ENCODE results near the gene AGBL1.

The AGBL1 gene

GRCh38 chr15:86879250-86880229 is 799.9 kb downstream of the AGBL1 start:
- Histone ChIP-seq H3K27me3 (replicated peaks; ENCODE audit: control insufficient read depth, insufficient read depth, low read length) (no peaks in the 10 kb centered on the region), H3K36me3 (ENCODE audit: control insufficient read depth, insufficient read depth, low read length) (no peaks in the 10 kb centered on the region), H3K4me3 (replicated peaks; ENCODE audit: low read depth, low read length) (no peak overlapping the region)
- DNase-seq (ENCODE audit: extremely low read depth, insufficient read length) = no peak
- no peak for TF ChIP-seq CTCF (IDR thresholded peaks at IDR 0.05; ENCODE audit: insufficient read depth, low read length, poor library complexity, severe bottlenecking)

- no peaks in the 10 kb centered on the region for H3K36me3 ChIP-seq (ENCODE audit: control insufficient read depth, insufficient read depth, low read length)
- H3K27me3 ChIP-seq (replicated peaks; ENCODE audit: control insufficient read depth, insufficient read depth, low read length) = no peaks in the 10 kb centered on the region
- no peak overlapping the region for H3K4me3 ChIP-seq (replicated peaks; ENCODE audit: low read depth, low read length)
- no peak for TF ChIP-seq CTCF (IDR thresholded peaks at IDR 0.05; ENCODE audit: insufficient read depth, low read length, poor library complexity, severe bottlenecking)
- DNase-seq (ENCODE audit: extremely low read depth, insufficient read length) = no peak
These were observed 805.9 kb downstream of the AGBL1 start for GRCh38 chr15:86885616-86886015.

GRCh38 chr15:86892774-86893449 is 813.2 kb downstream of the AGBL1 start:
- Histone ChIP-seq H3K36me3 (ENCODE audit: control insufficient read depth, insufficient read depth, low read length) (no peaks in the 10 kb centered on the region), H3K4me3 (replicated peaks; ENCODE audit: low read depth, low read length) (no peak overlapping the region), H3K27me3 (replicated peaks; ENCODE audit: control insufficient read depth, insufficient read depth, low read length) (no peaks in the 10 kb centered on the region)
- TF ChIP-seq CTCF (IDR thresholded peaks at IDR 0.05; ENCODE audit: insufficient read depth, low read length, poor library complexity, severe bottlenecking) = no peak
- DNase-seq (ENCODE audit: extremely low read depth, insufficient read length) = no peak

GRCh38 chr15:86894269-86894668 is 814.6 kb downstream of the AGBL1 start:
- DNase-seq (ENCODE audit: extremely low read depth, insufficient read length) = no peak
- no peaks in the 10 kb centered on the region for H3K36me3 ChIP-seq (ENCODE audit: control insufficient read depth, insufficient read depth, low read length)
- no peaks in the 10 kb centered on the region for H3K27me3 ChIP-seq (replicated peaks; ENCODE audit: control insufficient read depth, insufficient read depth, low read length)
- H3K4me3 ChIP-seq (replicated peaks; ENCODE audit: low read depth, low read length) = no peak overlapping the region
- TF ChIP-seq CTCF (IDR thresholded peaks at IDR 0.05; ENCODE audit: insufficient read depth, low read length, poor library complexity, severe bottlenecking) = no peak

GRCh38 chr15:86903642-86904421 is 824.2 kb downstream of the AGBL1 start:
- Histone ChIP-seq H3K36me3 (ENCODE audit: control insufficient read depth, insufficient read depth, low read length) (no peaks in the 10 kb centered on the region), H3K27me3 (replicated peaks; ENCODE audit: control insufficient read depth, insufficient read depth, low read length) (no peaks in the 10 kb centered on the region), H3K4me3 (replicated peaks; ENCODE audit: low read depth, low read length) (no peak overlapping the region)
- DNase-seq (ENCODE audit: extremely low read depth, insufficient read length) = no peak
- no peak for TF ChIP-seq CTCF (IDR thresholded peaks at IDR 0.05; ENCODE audit: insufficient read depth, low read length, poor library complexity, severe bottlenecking)
